HG02885 (cell line): ENCODE results near the gene CFAP54.

ENCODE experiments used
- ATAC-seq: cut with Tn5 transposase; IDR thresholded peaks from one replicate; pipeline ENCODE4 v1.9.1; 2021; ENCODE audit warnings: mild to moderate bottlenecking; ENCODE audit not compliant: unreplicated experiment, poor library complexity

CFAP54 gene

GRCh38 chr12:96808587-96808986 lies 319.2 kb downstream of the CFAP54 start:
- no peak for ATAC-seq

- ATAC-seq: no peak
These were observed 320.1 kb downstream of the CFAP54 start for GRCh38 chr12:96809522-96809921.

GRCh38 chr12:96810057-96810456 lies 320.7 kb downstream of the CFAP54 start:
- ATAC-seq: no peak

GRCh38 chr12:96810477-96810876 lies 321.1 kb downstream of the CFAP54 start:
- ATAC-seq: no peak

- ATAC-seq: no peak
These were observed 321.7 kb downstream of the CFAP54 start for GRCh38 chr12:96811083-96811482.

GRCh38 chr12:96812153-96812552 lies 322.8 kb downstream of the CFAP54 start:
- no peak for ATAC-seq

- ATAC-seq: no peak
These were observed 324.8 kb downstream of the CFAP54 start for GRCh38 chr12:96814200-96814599.

- no peak for ATAC-seq
These were observed 332.2 kb downstream of the CFAP54 start for GRCh38 chr12:96821592-96821991.

- no peak for ATAC-seq
These were observed 333.3 kb downstream of the CFAP54 start for GRCh38 chr12:96822641-96823040.

GRCh38 chr12:96824074-96824837 lies 334.9 kb downstream of the CFAP54 start:
- ATAC-seq: no peak

GRCh38 chr12:96824838-96825236 lies 335.5 kb downstream of the CFAP54 start:
- ATAC-seq: no peak

- ATAC-seq: no peak
These were observed 338.9 kb downstream of the CFAP54 start for GRCh38 chr12:96828169-96828789.

GRCh38 chr12:96829354-96829753 lies 340.0 kb downstream of the CFAP54 start:
- no peak for ATAC-seq

GRCh38 chr12:96831346-96831745 lies 342.0 kb downstream of the CFAP54 start:
- ATAC-seq: no peak

GRCh38 chr12:96846293-96846692 lies 356.9 kb downstream of the CFAP54 start:
- ATAC-seq: no peak

- no peak for ATAC-seq
These were observed 361.3 kb downstream of the CFAP54 start for GRCh38 chr12:96850676-96851075.

- ATAC-seq: no peak
These were observed 368.8 kb downstream of the CFAP54 start for GRCh38 chr12:96858162-96858561.

- ATAC-seq: no peak
These were observed 372.3 kb downstream of the CFAP54 start for GRCh38 chr12:96861656-96862055.

- no peak for ATAC-seq
These were observed 372.9 kb downstream of the CFAP54 start for GRCh38 chr12:96862326-96862725.

- no peak for ATAC-seq
These were observed 375.0 kb downstream of the CFAP54 start for GRCh38 chr12:96864335-96864734.

GRCh38 chr12:96866801-96867590 lies 377.6 kb downstream of the CFAP54 start:
- ATAC-seq: no peak
